HUES6 (cell line): ENCODE measurements around the gene NID2.

ENCODE experiments used
- H3K27ac ChIP-seq: 2 replicates; pipeline ENCODE4 v1.7.0; 2013; ENCODE audit warnings: low read depth, mild to moderate bottlenecking, low read length, inconsistent platforms
- H3K27me3 ChIP-seq: 2 replicates; pipeline ENCODE4 v1.6.1; 2013; ENCODE audit warnings: low read length; ENCODE audit not compliant: control insufficient read depth, insufficient read depth
- H3K36me3 ChIP-seq: 2 replicates; pipeline ENCODE4 v1.6.1; 2013; ENCODE audit warnings: low read length; ENCODE audit not compliant: control insufficient read depth, insufficient read depth
- H3K4me1 ChIP-seq: 2 replicates; pipeline ENCODE4 v1.6.1; 2013; ENCODE audit warnings: low read length; ENCODE audit not compliant: control insufficient read depth, insufficient read depth
- H3K4me3 ChIP-seq: 2 replicates; pipeline ENCODE4 v1.5.1; 2013; ENCODE audit warnings: low read depth, low read length
- H3K9ac ChIP-seq: one replicate; pipeline ENCODE4 v1.6.1; 2013; ENCODE audit warnings: mild to moderate bottlenecking, low read length
- H3K9me3 ChIP-seq: 2 replicates; pipeline ENCODE4 v1.6.1; 2013; ENCODE audit warnings: low read depth, low read length; ENCODE audit not compliant: control insufficient read depth, insufficient read depth

Gene NID2

DNA sequence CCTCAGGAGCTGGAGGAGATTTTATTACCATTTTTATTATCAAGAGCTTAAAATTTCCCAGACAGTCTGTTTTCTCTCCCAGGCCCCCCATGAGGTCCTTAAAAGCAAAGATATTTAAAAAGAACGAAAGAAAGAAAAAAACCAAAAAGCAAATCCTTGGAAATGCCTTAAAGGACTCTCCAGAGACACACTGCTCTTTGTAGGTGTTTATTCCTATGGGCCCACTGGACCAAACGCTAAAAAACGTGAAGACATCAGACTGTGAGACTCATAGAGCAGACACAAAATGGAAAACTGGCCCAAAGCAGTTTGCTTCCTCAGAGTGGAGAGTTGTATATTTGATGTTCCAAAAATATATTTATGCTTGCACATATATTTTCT, 1.2 kb upstream of the NID2 start:
- H3K27ac ChIP-seq: no peak overlapping the region
- H3K36me3 ChIP-seq: no peaks in the 10 kb centered on the region
- peak overlapping the region; percentile 76 for H3K4me3 ChIP-seq
- no peak overlapping the region for H3K9ac ChIP-seq
- H3K9me3 ChIP-seq: no peaks in the 10 kb centered on the region
- H3K4me1 ChIP-seq: peaks cover 8% of the 10 kb centered on the region; the same call in 1 of the 2 replicates
- H3K27me3 ChIP-seq: peaks cover 66% of the 10 kb centered on the region

DNA sequence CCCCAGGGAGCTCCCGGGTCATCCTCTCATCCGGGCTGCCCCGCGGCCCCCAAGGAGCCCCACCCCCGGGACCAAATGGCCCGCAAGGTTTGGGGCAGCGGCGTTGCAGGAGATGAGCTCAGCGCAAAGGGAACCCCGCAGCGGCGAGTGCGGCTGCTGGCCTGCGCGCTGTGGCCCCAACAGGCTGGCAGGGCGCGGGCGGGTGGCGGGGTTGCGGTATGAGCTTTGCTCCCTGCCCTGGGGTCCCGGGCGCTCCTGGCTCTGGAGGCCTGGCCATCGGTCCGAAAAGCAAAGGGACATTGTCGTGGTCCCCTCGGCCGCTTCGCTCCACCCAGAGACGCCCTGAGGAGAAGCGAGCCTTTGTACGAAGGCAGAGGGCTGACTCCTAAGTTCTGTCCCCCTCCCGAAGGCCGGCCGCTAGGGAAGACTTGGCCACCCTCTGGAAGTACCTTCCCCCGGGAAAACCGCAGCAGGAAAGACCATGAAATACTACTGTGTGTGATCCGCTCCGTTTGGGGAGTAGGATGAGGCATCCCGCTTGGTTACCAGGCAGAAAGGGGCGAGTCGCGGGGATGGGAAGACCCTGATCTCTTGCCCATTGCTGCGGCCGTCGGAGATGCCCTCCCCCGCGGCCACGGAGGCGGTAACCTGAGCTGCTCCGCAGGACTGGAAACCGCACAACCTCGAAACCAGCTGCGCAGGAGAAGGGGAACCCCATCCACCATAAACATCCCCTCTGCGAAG, 620 bp upstream of the NID2 start:
- peaks cover 8% of the 10 kb centered on the region; the same call in 1 of the 2 replicates for H3K4me1 ChIP-seq
- H3K4me3 ChIP-seq: peak overlapping the region; percentile 76
- peaks cover 66% of the 10 kb centered on the region for H3K27me3 ChIP-seq
- H3K9ac ChIP-seq: peak overlapping the region; percentile 41
- H3K9me3 ChIP-seq: no peaks in the 10 kb centered on the region
- no peak overlapping the region for H3K27ac ChIP-seq
- H3K36me3 ChIP-seq: no peaks in the 10 kb centered on the region

DNA sequence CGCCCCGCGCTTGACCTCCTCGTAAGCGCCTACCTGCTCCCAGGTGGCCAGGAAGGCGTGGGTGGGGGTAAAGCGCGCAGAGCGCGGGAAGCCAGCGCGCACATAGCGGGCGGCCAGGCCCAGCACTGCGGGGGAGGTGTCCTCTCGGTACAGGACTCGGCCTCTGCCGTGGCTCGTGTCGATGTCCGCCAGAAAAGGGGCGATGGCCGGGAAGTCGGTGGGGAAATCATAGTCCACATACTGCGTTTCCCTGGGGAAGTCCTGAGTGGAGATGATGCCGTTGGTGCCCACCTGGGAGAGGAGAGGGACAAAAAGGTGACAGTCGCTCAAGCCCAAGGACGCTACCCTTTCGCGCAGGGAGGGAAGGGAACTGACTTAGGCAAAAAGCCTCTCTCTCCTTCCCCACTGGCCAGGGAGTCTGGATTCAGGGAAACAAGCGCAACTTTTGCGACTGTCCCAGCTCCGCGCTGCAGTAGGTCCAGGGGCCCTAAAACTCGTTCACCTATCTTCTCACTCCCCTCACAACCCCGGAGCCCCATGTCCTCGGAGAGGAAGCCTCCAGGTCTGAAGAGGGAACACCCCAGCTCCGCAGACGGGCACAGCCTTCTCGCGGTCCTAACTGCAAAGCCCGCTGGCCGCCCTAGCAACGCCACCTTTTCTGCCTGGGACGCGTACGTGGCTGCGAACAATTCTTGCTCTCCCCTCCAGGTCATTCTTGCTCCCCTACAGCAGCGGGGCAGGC, 815 bp downstream of the NID2 start:
- H3K4me1 ChIP-seq: peaks cover 12% of the 10 kb centered on the region; the same call in 1 of the 2 replicates

DNA sequence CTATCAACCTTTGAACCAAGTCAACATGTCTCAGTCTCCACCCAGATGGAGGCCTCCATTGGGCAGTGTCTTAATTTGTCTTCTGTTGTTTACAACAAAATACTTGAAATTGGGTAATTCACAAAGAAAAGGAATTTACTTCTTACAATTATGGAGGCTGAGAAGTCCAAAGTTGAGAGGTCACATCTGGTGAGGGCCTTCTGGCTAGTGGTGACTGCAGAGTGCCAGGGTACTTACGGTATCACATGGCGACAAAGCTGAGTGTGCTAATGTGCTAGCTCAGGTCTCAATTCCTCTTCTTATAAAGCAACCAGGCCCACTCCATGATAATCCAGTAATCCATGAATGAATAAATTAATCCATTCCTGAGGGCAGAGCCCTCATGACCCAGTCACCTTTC, 4.7 kb downstream of the NID2 start:
- peaks cover 22% of the 10 kb centered on the region for H3K4me1 ChIP-seq
- H3K9me3 ChIP-seq: no peaks in the 10 kb centered on the region

More for the DNA sequence above, 815 bp downstream of the NID2 start:
- Histone ChIP-seq H3K36me3 (no peaks in the 10 kb centered on the region), H3K9me3 (no peaks in the 10 kb centered on the region), H3K27ac (no peak overlapping the region), H3K9ac (peak overlapping the region; percentile 51), H3K4me3 (peak overlapping the region; percentile 76), H3K27me3 (peaks cover 66% of the 10 kb centered on the region)

DNA sequence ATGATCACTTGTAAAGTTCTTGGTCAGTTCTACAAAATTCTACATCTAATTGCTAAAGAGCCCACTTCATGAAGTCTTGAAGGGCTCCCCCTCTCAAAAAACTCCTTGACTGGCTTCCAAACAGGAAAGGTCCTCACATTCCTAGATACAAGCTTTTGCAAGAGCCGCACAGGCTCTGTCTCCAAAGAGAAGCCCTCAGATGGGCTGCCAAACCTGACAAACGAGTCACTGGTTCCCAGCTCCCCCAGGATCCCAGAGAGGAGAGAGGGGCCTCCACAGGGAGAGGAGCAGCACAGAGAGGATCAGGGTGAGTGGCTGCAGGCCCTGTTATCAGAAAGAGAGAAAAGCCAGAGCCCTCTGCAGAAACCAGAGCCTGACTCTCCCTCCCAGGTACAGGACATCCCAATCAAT, 5.8 kb downstream of the NID2 start:
- H3K9ac ChIP-seq: no peak overlapping the region
- no peak overlapping the region for H3K27ac ChIP-seq
- H3K4me1 ChIP-seq: peaks cover 22% of the 10 kb centered on the region
- H3K4me3 ChIP-seq: no peak overlapping the region
- no peaks in the 10 kb centered on the region for H3K36me3 ChIP-seq
- H3K9me3 ChIP-seq: no peaks in the 10 kb centered on the region
- H3K27me3 ChIP-seq: peaks cover 23% of the 10 kb centered on the region

More for the DNA sequence above, 4.7 kb downstream of the NID2 start:
- Histone ChIP-seq H3K4me3 (no peak overlapping the region), H3K9ac (no peak overlapping the region), H3K36me3 (no peaks in the 10 kb centered on the region), H3K27ac (no peak overlapping the region), H3K27me3 (peaks cover 30% of the 10 kb centered on the region)

DNA sequence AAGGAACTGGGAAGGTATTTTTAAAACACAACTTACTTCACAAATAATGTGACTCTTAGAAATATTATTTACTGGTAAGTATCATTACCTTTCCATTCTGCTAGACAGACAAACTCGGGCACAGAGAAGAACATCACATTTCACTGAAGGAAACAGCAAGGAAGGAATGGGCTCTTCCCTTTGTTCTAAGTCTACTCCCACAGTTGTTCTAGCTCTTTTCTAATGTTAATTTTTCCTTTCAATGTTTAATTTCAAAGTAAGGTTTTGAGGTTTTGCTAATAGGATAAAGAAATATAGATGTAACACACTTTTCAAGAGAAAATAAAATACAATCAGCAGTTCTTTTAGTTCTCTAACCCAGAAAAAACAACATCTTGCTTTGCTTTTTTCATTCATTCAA, 7.0 kb downstream of the NID2 start:
- peaks cover 11% of the 10 kb centered on the region for H3K27me3 ChIP-seq
- H3K4me3 ChIP-seq: no peak overlapping the region
- peaks cover 20% of the 10 kb centered on the region for H3K4me1 ChIP-seq
- no peaks in the 10 kb centered on the region for H3K9me3 ChIP-seq
- H3K9ac ChIP-seq: no peak overlapping the region
- H3K27ac ChIP-seq: no peak overlapping the region
- no peaks in the 10 kb centered on the region for H3K36me3 ChIP-seq

DNA sequence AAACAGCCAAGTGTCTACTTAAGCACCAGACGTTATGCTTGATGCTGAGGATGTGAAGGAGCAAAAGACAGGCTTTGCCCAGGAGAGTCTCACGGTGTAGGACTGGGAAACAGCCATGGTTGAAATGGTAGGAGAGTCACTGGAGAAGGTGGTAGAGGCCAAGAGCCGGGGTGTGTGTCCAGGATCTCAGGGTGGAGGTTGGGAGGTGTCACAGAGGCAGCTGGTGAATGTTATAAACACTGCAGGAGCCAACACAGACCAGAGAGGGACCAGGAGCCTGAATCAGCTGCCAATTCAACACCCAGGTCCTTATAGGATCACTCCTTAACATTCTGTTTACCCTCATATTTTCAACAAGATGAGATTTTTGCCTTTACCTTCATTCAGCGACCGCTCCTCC, 7.5 kb downstream of the NID2 start:
- Histone ChIP-seq H3K9ac (no peak overlapping the region), H3K4me3 (no peak overlapping the region), H3K9me3 (no peaks in the 10 kb centered on the region), H3K4me1 (peaks cover 20% of the 10 kb centered on the region), H3K27me3 (peaks cover 6% of the 10 kb centered on the region; the same call in 1 of the 2 replicates), H3K36me3 (no peaks in the 10 kb centered on the region), H3K27ac (no peak overlapping the region)

DNA sequence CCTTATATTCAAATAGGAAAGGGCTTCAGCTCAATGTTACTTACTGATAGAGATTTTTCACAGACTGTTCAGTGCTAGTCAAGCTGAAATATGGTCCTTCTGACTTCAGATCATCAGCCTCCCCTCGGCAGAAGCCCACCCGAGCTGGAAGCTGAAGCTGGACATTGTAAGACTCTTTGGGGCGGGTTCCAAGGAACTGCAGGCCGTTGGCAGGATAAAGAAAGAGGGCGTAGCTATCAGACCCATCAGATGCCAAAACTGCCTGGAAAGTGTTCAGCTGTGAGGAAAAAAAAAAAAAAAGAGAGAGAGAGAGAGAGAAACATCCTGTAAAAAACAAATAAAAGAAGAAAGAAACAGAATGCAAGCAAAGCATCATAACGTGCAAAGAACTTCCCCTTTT, 8.8 kb downstream of the NID2 start:
- H3K27me3 ChIP-seq: no peaks in the 10 kb centered on the region
- H3K4me1 ChIP-seq: peaks cover 20% of the 10 kb centered on the region
- no peak overlapping the region for H3K4me3 ChIP-seq
- H3K27ac ChIP-seq: no peak overlapping the region
- H3K9me3 ChIP-seq: no peaks in the 10 kb centered on the region
- H3K9ac ChIP-seq: no peak overlapping the region
- H3K36me3 ChIP-seq: no peaks in the 10 kb centered on the region

DNA sequence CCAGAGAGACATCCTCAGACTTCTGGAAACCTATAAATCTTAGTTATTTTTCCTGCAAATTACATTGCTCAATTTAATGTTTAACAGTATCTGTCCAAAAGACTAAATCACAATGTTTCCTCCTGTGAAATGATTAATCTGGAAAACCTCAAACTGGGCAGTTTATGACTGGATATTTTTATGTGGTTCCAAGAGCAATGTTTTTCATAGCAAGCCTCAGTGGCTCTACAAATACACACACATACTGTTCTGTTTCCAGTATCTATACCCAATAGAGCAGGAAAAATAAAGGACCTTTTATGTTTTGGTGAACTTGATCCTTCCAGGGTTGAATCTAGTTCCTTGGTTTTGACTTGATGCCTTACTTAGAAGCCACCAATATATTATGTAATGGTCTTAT, 9.2 kb downstream of the NID2 start:
- Histone ChIP-seq H3K4me3 (no peak overlapping the region), H3K36me3 (no peaks in the 10 kb centered on the region), H3K27ac (no peak overlapping the region), H3K9ac (no peak overlapping the region), H3K9me3 (no peaks in the 10 kb centered on the region), H3K27me3 (no peaks in the 10 kb centered on the region), H3K4me1 (peaks cover 20% of the 10 kb centered on the region)

DNA sequence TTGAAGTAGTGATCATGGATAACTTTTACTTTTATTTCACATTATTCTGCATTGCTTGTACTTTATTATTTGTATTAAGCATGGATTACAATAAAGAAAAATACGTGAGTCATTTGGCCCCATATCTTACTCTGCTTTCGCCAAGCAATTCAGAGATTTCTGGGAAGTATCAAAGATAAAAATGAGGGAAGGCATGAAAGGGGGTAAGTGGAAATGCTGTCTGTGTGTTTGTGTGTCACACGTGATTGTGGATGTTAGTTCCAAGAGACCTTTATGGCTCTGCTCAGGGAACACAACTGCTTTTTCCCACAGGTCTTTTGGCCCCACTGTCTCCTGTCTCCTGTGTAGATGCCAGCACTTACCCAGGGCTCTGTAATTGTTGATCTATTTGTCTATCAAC, 10.5 kb downstream of the NID2 start:
- no peak overlapping the region for H3K4me3 ChIP-seq
- H3K27ac ChIP-seq: no peak overlapping the region
- H3K9ac ChIP-seq: no peak overlapping the region
- H3K4me1 ChIP-seq: peaks cover 19% of the 10 kb centered on the region
- no peaks in the 10 kb centered on the region for H3K27me3 ChIP-seq
- H3K36me3 ChIP-seq: no peaks in the 10 kb centered on the region
- no peaks in the 10 kb centered on the region for H3K9me3 ChIP-seq

DNA sequence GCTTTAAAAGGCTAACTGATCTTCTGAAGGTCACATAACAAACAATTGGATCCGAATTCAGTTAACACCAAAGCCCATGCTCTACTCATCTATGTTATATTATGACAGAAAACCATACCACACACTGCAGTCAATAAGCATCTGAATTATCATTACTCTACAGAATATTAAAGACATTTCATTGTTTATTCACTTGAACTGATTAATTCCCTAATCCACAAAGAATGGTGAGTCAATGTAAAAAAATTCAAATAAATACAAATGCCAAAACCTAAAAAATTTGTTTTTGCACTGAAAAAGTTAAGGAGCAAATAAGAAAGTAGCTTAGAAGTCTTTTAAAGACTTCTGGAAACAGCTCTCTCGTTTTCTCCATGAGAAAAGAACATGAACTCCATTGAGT, 13.7 kb downstream of the NID2 start:
- no peaks in the 10 kb centered on the region; the same call in 1 of the 2 replicates for H3K4me1 ChIP-seq
- no peak overlapping the region for H3K27ac ChIP-seq

More for the DNA sequence above, 13.7 kb downstream of the NID2 start:
- Histone ChIP-seq H3K9ac (no peak overlapping the region), H3K36me3 (no peaks in the 10 kb centered on the region), H3K9me3 (no peaks in the 10 kb centered on the region), H3K4me3 (no peak overlapping the region), H3K27me3 (no peaks in the 10 kb centered on the region)
